ENCODE data around the gene NADK2. TPM values are rescaled to one million over a fixed set of nuclear protein-coding genes. Genes with fewer than 3 reads are reported as not detected.
A peak's percentile ranks its signal among the peaks of the same experiment; 100 is the strongest.

Gene NADK2
- total RNA-seq, 1 donor from 2014 or later: 18.2 TPM

DNA sequence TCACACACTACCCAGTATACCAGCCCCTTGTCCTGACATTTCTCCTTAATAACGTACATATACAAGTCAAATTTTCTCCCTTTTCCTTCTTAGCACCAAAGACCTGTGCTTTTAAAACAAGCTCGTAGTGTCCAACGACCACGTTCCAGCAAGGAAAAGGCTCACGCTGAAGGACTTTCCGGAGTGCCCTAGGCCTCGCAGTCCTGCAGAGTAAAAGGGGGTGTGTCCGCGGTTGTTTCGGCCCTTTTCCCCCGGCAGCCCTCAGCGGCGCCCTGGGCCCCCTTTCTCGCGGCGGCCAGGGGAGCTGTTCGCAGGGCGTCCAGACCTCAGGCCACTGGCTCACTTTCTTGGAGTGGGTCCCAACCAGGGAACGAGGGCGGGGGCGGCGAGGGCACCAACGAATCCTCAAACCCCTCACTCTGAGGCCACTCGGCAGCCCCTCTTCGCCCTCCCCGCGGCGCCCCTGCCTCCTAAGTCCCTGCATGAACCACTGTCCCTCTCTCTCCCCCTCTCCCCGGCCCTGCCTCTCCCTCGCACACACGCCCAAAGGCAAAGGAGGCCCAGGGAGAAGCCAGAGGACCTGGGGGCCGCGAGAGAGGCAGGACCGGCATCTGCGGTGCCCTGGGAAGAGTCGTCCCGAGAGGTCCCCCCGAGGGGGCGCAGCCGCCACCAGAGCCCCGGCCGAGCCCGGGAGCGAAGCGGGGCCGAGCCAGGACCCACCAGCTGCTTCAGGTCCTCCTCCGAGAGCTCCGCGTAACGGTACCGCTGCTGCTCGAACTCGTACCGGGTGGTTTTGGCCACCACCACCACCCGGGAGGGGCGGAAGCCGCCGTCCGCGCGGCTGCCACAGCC, 720 bp downstream of the NADK2 start:
- peak; percentile 53 for DNase-seq
- peaks cover 5% of the 10 kb centered on the region for H3K36me3 Mint-ChIP-seq (ENCODE audit: low read depth)
- H3K4me1 Mint-ChIP-seq: peaks cover 57% of the 10 kb centered on the region

DNA sequence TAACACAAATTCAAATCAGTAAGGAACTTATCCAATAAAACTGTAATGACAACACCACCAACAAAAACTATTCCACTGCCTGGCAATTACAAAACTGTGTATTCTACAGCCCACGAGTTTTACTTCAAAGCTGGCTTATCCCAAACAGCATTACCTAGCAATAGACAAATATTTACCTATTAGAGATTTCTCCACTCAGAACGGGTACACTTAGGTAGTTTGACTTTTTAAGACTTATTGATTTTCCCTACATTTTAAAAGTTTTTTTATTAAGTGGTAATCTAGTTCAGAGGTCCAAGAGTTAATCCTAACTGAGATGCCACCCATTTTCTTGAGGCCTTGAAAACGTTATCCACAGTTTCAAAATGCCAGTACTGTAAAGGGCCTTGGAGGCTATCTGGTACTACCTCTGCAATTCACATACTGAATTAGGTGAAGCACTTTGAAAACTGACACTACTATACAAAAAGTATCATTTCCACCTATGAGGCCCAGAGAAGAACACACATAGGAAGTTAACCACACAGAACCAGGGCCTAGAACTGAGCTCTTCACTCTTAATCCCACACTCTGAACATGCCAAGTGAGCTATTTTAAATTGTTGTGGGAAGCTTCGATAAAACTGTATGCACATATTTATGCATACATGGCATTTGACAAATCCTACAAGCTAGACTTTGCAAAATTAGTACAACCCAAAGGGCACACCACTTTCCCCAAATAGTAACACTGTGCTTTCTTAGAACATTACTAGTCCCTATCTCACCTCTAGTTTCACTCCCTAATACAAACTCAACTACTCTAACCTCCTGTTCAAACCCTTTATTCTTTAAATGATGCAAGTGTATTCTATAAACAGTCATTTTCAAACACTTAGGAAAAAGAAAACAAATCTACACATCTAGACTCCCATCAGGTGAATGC, 2.1 kb downstream of the NADK2 start:
- intact Hi-C loops (cut with micrococcal nuclease): loop anchor here (1.0 to 10.0 kb wide), 5 partner anchors 7 to 1133 kb away; partner anchors contain the start of gene NUP155
- TF ChIP-seq, protein P1, sequence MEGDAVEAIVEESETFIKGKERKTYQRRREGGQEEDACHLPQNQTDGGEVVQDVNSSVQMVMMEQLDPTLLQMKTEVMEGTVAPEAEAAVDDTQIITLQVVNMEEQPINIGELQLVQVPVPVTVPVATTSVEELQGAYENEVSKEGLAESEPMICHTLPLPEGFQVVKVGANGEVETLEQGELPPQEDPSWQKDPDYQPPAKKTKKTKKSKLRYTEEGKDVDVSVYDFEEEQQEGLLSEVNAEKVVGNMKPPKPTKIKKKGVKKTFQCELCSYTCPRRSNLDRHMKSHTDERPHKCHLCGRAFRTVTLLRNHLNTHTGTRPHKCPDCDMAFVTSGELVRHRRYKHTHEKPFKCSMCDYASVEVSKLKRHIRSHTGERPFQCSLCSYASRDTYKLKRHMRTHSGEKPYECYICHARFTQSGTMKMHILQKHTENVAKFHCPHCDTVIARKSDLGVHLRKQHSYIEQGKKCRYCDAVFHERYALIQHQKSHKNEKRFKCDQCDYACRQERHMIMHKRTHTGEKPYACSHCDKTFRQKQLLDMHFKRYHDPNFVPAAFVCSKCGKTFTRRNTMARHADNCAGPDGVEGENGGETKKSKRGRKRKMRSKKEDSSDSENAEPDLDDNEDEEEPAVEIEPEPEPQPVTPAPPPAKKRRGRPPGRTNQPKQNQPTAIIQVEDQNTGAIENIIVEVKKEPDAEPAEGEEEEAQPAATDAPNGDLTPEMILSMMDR (IDR thresholded peaks at IDR 0.05): no peak
- Mint-ChIP-seq H3K4me1 (peaks cover 57% of the 10 kb centered on the region), H3K27ac (peak overlapping the region; percentile 90), H3K9me3 (no peaks in the 10 kb centered on the region), H3K4me3 (peak overlapping the region; percentile 89), H3K27me3 (no peaks in the 10 kb centered on the region), H3K36me3 (ENCODE audit: low read depth) (peaks cover 5% of the 10 kb centered on the region)
- ChIA-PET POLR2A (no interaction called here), CTCF (no interaction called here)
- ATAC-seq (ENCODE audit: low read depth): no peak
- no peak for DNase-seq

More for the DNA sequence above, 720 bp downstream of the NADK2 start:
- H3K4me3 Mint-ChIP-seq: peak overlapping the region; percentile 89
- CTCF ChIA-PET: interaction anchor here (0.6 to 1.8 kb wide), 13 partner anchors 10 to 1326 kb away, joined by 3 to 11 read pairs (median 5); partner anchors contain the start of genes LMBRD2, RAD1 and SKP2
- POLR2A ChIA-PET: interaction anchor here (0.7 to 3.0 kb wide), 12 partner anchors 14 to 1325 kb away, joined by 3 to 35 read pairs (median 6); partner anchors contain the start of genes BRIX1, DNAJC21, LMBRD2 and NIPBL
- H3K9me3 Mint-ChIP-seq: no peaks in the 10 kb centered on the region
- TF ChIP-seq, protein P1 (IDR thresholded peaks at IDR 0.05): no peak
- intact Hi-C loops (cut with micrococcal nuclease): loop anchor here (1.0 to 10.0 kb wide), 5 partner anchors 9 to 1131 kb away; partner anchors contain the start of gene NUP155
- H3K27ac Mint-ChIP-seq: peak overlapping the region; percentile 90
- peak; percentile 12 for ATAC-seq (ENCODE audit: low read depth)
- H3K27me3 Mint-ChIP-seq: no peaks in the 10 kb centered on the region

DNA sequence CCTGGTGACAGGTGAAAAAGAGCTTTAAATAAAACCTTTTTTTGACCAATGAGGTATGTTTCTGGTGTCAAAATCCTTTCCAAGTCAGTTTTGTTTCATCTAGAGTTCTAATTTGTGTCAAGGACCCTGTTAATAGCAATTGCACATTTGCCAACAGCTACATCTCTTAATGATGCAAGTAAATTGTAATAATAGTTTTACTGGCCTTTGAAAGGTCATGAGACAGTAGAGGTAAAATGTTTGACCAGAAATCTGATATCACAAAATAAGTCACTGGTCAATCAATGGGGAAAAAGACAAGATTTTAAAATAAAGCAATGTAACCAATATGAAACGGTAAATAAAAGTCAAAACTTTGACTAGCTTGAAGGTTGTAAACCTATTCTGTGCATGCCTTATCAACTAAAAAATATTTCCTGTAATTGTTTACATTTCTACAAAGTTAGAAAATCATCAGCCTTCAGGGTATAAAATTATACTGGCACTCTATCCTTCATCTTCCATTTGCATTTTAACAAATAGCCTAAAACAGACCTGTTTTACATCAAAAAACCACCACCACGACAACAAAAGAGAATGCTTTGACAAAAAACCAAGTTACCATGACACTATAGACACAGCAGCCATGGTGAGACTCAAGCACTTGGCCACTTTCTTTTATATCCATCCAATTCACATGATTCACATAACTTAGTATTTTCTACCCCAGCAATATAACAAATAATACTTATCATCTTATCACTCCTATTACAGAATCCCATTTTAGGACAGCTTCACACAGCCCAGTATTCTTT, 3.0 kb downstream of the NADK2 start:
- TF ChIP-seq, protein P1 (IDR thresholded peaks at IDR 0.05): no peak
- CTCF ChIA-PET: no interaction called here
- Mint-ChIP-seq H3K4me1 (peaks cover 57% of the 10 kb centered on the region), H3K9me3 (no peaks in the 10 kb centered on the region), H3K27ac (peak overlapping the region; percentile 47), H3K27me3 (no peaks in the 10 kb centered on the region), H3K36me3 (ENCODE audit: low read depth) (peaks cover 5% of the 10 kb centered on the region), H3K4me3 (no peak overlapping the region)
- POLR2A ChIA-PET: no interaction called here
- intact Hi-C loops (cut with micrococcal nuclease): no loop called here
- ATAC-seq (ENCODE audit: low read depth) (no peak), DNase-seq (no peak)

DNA sequence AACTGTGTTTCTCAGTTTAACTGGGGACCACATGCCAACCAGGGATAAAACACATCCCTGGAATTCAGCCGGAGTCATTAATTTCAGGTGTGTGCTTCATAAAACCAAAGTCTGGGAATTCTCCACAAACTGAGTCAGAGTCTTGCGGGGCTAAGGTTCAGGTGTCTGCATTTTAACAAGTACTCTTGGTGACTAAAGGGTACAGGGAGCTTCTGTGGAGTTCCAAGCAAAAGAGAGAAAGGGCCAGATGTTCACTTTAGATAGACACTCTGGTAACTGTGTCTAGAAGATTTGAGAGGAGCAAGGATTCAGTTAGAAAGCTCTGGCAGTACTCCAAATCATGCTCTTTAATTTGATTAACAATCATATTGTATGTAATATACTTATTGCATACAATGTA, 4.0 kb downstream of the NADK2 start:
- Mint-ChIP-seq H3K4me3 (no peak overlapping the region), H3K27me3 (no peaks in the 10 kb centered on the region), H3K9me3 (no peaks in the 10 kb centered on the region), H3K36me3 (ENCODE audit: low read depth) (peaks cover 5% of the 10 kb centered on the region), H3K4me1 (peaks cover 53% of the 10 kb centered on the region), H3K27ac (no peak overlapping the region)
- no peak for DNase-seq
- intact Hi-C loops (cut with micrococcal nuclease): no loop called here
- TF ChIP-seq, protein P1 (IDR thresholded peaks at IDR 0.05): no peak
- no peak for ATAC-seq (ENCODE audit: low read depth)
- CTCF ChIA-PET: no interaction called here
- POLR2A ChIA-PET: no interaction called here
